Coronary artery (tissue), 2 donors: Measurements from ENCODE around the gene KLLN.
A peak's percentile ranks its signal among the peaks of the same experiment; 100 is the strongest.
"Not testable (repeated sequence)": the region's sequence is repeated elsewhere in the genome, so short reads cannot be mapped to it uniquely, and the experiment has no call there.

Experiments
- DNase-seq: peaks from one replicate; pipeline ENCODE4 v3.0.0-alpha.2; 2017; ENCODE audit warnings: low spot score
- H3K27ac ChIP-seq, 2 donors: fragments of 200-600 bp; sonication (generic); one replicate each; pipeline ENCODE4 v1.5.1; 2016 to 2019
- H3K4me3 ChIP-seq: fragments of 200-600 bp; sonication (generic); 2 replicates; pipeline ENCODE4 v1.5.1; 2016; ENCODE audit warnings: mild to moderate bottlenecking, moderate library complexity
- CTCF ChIP-seq: fragments of 200-600 bp; sonication (generic); IDR thresholded peaks from one replicate; pipeline ENCODE4 v1.5.1; 2019; ENCODE audit warnings: antibody characterized with exemption

Gene KLLN

GRCh38 chr10:87872828-87873227, 9.5 kb upstream of the KLLN start:
- no peak for TF ChIP-seq CTCF
- no peak for DNase-seq
- peak overlapping the region; percentile 10 for H3K4me3 ChIP-seq
- peak overlapping the region in 1 of 2 donors; percentile 7 for H3K27ac ChIP-seq

- no peak for DNase-seq
- no peak for TF ChIP-seq CTCF
- Histone ChIP-seq H3K4me3 (peak overlapping the region; percentile 92), H3K27ac (peak overlapping the region; percentile 36 to 48)
Measured at GRCh38 chr10:87869773-87870551, 6.6 kb upstream of the KLLN start.

- H3K27ac ChIP-seq, result peak overlapping the region; percentile 48 to 63
- H3K4me3 ChIP-seq, result peak overlapping the region; percentile 92
- not testable (repeated sequence) for DNase-seq
Measured at GRCh38 chr10:87869139-87869538, 5.8 kb upstream of the KLLN start.

GRCh38 chr10:87868277-87868676, 4.9 kb upstream of the KLLN start:
- H3K4me3 ChIP-seq, result peak overlapping the region; percentile 92
- peak overlapping the region; percentile 27 to 98 for H3K27ac ChIP-seq
- no peak for TF ChIP-seq CTCF

GRCh38 chr10:87867453-87867852, 4.1 kb upstream of the KLLN start:
- DNase-seq, result no peak
- H3K4me3 ChIP-seq, result peak overlapping the region; percentile 92
- TF ChIP-seq CTCF, result no peak
- peak overlapping the region; percentile 97 to 98 for H3K27ac ChIP-seq

More at GRCh38 chr10:87868277-87868676, 4.9 kb upstream of the KLLN start:
- DNase-seq, result no peak

- no peak for DNase-seq
- peak overlapping the region; percentile 97 to 98 for H3K27ac ChIP-seq
- H3K4me3 ChIP-seq, result peak overlapping the region; percentile 92
- no peak for TF ChIP-seq CTCF
Measured at GRCh38 chr10:87866412-87866974, 3.2 kb upstream of the KLLN start.

GRCh38 chr10:87865241-87865881, 2.0 kb upstream of the KLLN start:
- peak overlapping the region; percentile 97 to 98 for H3K27ac ChIP-seq
- no peak for TF ChIP-seq CTCF
- no peak for DNase-seq
- H3K4me3 ChIP-seq, result peak overlapping the region; percentile 92
